Measurements from ENCODE around the gene SBF1. TPM values are rescaled to one million over a fixed set of nuclear protein-coding genes. Genes with fewer than 3 reads are reported as not detected.
A peak's percentile ranks its signal among the peaks of the same experiment; 100 is the strongest.

The SBF1 gene
- total and polyA plus RNA-seq, 2 of the 13 experiments (the other 11 are each of a cell fraction or from before 2014, with no cell fraction given): 31.7 to 40.9 TPM

- TF ChIP-seq CEBPB (IDR thresholded peaks at IDR 0.05; ENCODE audit: borderline replicate concordance, low read depth, low read length): peak; percentile 34; the same call in 1 of the 2 replicates
- no peak for TF ChIP-seq DNMT1 (CRISPR knock-in tag; IDR thresholded peaks at IDR 0.05)
- no peak for TF ChIP-seq HOXA5 (CRISPR knock-in tag; IDR thresholded peaks at IDR 0.05)
- no peak for TF ChIP-seq ZNF253 (CRISPR knock-in tag; IDR thresholded peaks at IDR 0.05; ENCODE audit: borderline replicate concordance)
- 0 out of 2 replicates have a peak, but pooled peaks have one; percentile 18 for TF ChIP-seq ZBTB7B (CRISPR knock-in tag; IDR thresholded peaks at IDR 0.05)
- no peak for TF ChIP-seq FUBP1 (CRISPR knock-in tag; IDR thresholded peaks at IDR 0.05; ENCODE audit: borderline replicate concordance)
- TF ChIP-seq ZNF619 (CRISPR knock-in tag; IDR thresholded peaks at IDR 0.05): no peak
- TF ChIP-seq ZSCAN22 (CRISPR knock-in tag; IDR thresholded peaks at IDR 0.05): no peak
- TF ChIP-seq HDAC1 (CRISPR knock-in tag; IDR thresholded peaks at IDR 0.05): 0 out of 2 replicates have a peak, but pooled peaks have one; percentile 25
- no peak for TF ChIP-seq ZNF337 (CRISPR knock-in tag; IDR thresholded peaks at IDR 0.05; ENCODE audit: borderline replicate concordance, low read depth)
- peak; percentile 40; the same call in 1 of the 2 replicates for TF ChIP-seq ZSCAN21 (CRISPR knock-in tag; IDR thresholded peaks at IDR 0.05; ENCODE audit: borderline replicate concordance)
- TF ChIP-seq MED8 (CRISPR knock-in tag; IDR thresholded peaks at IDR 0.05; ENCODE audit: insufficient replicate concordance): no peak
- peak; percentile 32; the same call in 1 of the 2 replicates for TF ChIP-seq SIN3A (IDR thresholded peaks at IDR 0.05; ENCODE audit: borderline replicate concordance, low read depth, low read length)
- TF ChIP-seq KLF13 (CRISPR knock-in tag; IDR thresholded peaks at IDR 0.05): 0 out of 2 replicates have a peak, but pooled peaks have one; percentile 35
- no peak for TF ChIP-seq RFX1 (IDR thresholded peaks at IDR 0.05)
- TF ChIP-seq ZFY (CRISPR knock-in tag; IDR thresholded peaks at IDR 0.05): no peak; the same call in 1 of the 2 replicates
- TF ChIP-seq EED (CRISPR knock-in tag; IDR thresholded peaks at IDR 0.05): no peak
- TF ChIP-seq SOX6 (IDR thresholded peaks at IDR 0.05): no peak
- no peak for TF ChIP-seq SOX6 (CRISPR knock-in tag; IDR thresholded peaks at IDR 0.05)
- TF ChIP-seq HMGXB3 (CRISPR knock-in tag; IDR thresholded peaks at IDR 0.05; ENCODE audit: borderline replicate concordance): no peak
- no peak for TF ChIP-seq NKX3-1 (CRISPR knock-in tag; IDR thresholded peaks at IDR 0.05)
- no peak for TF ChIP-seq ZSCAN9 (CRISPR knock-in tag; IDR thresholded peaks at IDR 0.05; ENCODE audit: borderline replicate concordance)
Measured at GRCh38 chr22:50481440-50482106, 6.7 kb upstream of the SBF1 start, which contains the start of gene ADM2 (continued).

All from HepG2 (cell line).